Measurements from ENCODE around the gene KCNQ5.

GRCh38 chr6:73204252-73204651 lies 582.4 kb downstream of the KCNQ5 start:
- TF ChIP-seq CTCF (IDR thresholded peaks at IDR 0.05; ENCODE audit: low read length), result no peak
- TF ChIP-seq EZH2 (IDR thresholded peaks at IDR 0.05; ENCODE audit: borderline replicate concordance, low read length), result no peak
